Lower leg skin (tissue), 4 donors: ENCODE results near the gene PRR33. TPM values are rescaled to one million over a fixed set of nuclear protein-coding genes. Genes with fewer than 3 reads are reported as not detected.

Experiments
- DNase-seq, 2 donors: peaks; one replicate each; pipeline ENCODE4 v3.0.0-alpha.2; 2019; ENCODE audit warnings: low spot score in 2 of 2
- H3K4me3 ChIP-seq: fragments of 200-600 bp; sonication (generic); 2 replicates; pipeline ENCODE4 v1.5.1; 2017; ENCODE audit warnings: mild to moderate bottlenecking, low read depth; ENCODE audit not compliant: poor library complexity, severe bottlenecking
- POLR2A ChIP-seq, 2 donors: fragments of 450-650 bp; IDR thresholded peaks; one replicate each; pipeline ENCODE4 v1.6.1; 2016 to 2017; ENCODE audit warnings: antibody characterized with exemption in 2 of 2, mild to moderate bottlenecking in 1 of 2, moderate library complexity in 1 of 2
- WGBS, 2 donors: methylation state at CpG; one replicate each; pipeline ENCODE4 v1.1.5; 2018; 5-methylcytosine and 5-hydroxymethylcytosine counted together
- intact Hi-C: fragments of 100-400 bp; cut with DNase I; formaldehyde crosslinking; loops from one replicate; pipeline ENCODE4 v1.15.0; 2023; ENCODE audit warnings: low total_unique reads
- total RNA-seq, 4 donors: library from RNA; depleted of rRNA; stranded (reverse); fragments of >200 nt; gene quantifications; one replicate each; pipeline ENCODE4 v1.1.0, GENCODE V29; 2016
- TF ChIP-seq, protein P1 (sequence below), 3 donors: fragments of 450-650 bp; IDR thresholded peaks; one replicate each; pipeline ENCODE4 v1.5.1; 2016; ENCODE audit warnings: antibody characterized with exemption in 3 of 3, mild to moderate bottlenecking in 3 of 3, moderate library complexity in 2 of 3

Gene PRR33
- total RNA-seq, 4 donors from 2014 or later, result not detected

DNA sequence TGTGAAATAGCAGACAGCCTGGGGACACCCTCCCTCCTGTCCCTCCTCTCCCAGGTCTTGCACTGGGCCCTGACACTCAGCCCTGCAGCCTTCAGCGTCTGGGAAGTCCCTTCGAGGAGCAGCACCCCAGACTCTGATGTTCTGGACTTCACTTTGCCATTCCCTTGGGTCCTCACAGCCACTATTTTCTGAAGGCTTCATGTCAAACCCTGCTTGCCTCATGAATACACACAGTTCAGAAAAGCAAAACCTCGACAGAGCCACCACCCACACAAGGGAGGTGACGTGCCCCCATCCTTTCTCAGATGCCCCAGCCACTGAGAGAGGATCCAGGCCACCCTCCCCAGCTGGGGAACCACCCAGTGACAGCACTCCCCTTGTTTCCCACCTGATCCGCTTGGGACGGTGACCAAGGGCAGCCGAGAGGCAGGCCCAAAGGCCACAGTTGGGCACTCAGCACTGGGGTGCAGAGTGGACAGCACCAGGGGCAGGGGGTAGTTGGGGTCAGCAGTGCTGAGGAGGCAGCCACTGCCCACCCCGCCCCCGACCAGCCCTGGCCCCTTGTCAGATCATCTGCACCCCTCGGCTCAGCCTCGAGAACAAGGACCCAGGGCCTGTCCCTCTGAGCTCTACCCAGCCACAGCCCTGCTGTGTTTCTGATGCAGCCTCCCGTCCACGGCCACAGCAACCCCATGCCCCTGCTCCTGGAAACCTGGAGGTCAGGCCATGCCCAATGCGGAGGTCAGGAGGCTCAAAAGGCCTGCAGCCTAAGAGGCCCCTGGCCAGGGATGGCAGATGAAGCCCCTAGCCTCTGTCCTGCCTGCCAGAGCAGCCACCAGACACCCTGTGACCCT is 24.7 kb upstream of the PRR33 start:
- WGBS, 2 donors, result 58 to 65% methylated on average over 14 of the region's 14 CpGs
- no peak overlapping the region for H3K4me3 ChIP-seq
- DNase-seq, result no peak
- TF ChIP-seq, protein P1, sequence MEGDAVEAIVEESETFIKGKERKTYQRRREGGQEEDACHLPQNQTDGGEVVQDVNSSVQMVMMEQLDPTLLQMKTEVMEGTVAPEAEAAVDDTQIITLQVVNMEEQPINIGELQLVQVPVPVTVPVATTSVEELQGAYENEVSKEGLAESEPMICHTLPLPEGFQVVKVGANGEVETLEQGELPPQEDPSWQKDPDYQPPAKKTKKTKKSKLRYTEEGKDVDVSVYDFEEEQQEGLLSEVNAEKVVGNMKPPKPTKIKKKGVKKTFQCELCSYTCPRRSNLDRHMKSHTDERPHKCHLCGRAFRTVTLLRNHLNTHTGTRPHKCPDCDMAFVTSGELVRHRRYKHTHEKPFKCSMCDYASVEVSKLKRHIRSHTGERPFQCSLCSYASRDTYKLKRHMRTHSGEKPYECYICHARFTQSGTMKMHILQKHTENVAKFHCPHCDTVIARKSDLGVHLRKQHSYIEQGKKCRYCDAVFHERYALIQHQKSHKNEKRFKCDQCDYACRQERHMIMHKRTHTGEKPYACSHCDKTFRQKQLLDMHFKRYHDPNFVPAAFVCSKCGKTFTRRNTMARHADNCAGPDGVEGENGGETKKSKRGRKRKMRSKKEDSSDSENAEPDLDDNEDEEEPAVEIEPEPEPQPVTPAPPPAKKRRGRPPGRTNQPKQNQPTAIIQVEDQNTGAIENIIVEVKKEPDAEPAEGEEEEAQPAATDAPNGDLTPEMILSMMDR (IDR thresholded peaks at IDR 0.05), result no peak
- TF ChIP-seq POLR2A (IDR thresholded peaks at IDR 0.05), result no peak
- intact Hi-C loops, result loop anchor here (1.0 kb wide), 1 partner anchor 23 kb away; no protein-coding TSS in a partner anchor

DNA sequence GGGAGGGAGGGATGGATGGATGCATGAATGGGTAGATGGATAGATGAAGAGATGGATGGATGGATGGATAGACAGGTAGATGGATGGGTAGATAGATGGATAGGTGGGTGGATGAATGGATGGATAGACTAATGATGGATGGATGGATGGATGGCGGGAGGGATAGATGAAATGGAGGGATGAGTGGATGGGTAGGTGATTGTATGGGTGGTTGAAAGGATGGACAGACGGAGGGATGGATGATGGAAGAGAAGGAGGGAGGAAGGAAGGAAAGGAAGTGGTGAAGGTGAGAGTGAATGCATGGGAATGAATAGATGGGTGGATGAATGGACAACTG is 24.1 kb upstream of the PRR33 start:
- TF ChIP-seq, protein P1 (IDR thresholded peaks at IDR 0.05), result no peak
- no peak for TF ChIP-seq POLR2A (IDR thresholded peaks at IDR 0.05)
- DNase-seq, result no peak
- intact Hi-C loops, result loop anchor here (1.0 kb wide), 1 partner anchor 22 kb away; no protein-coding TSS in a partner anchor
- 88 to 98% methylated on average over 2 of the region's 2 CpGs for WGBS, 2 donors
- no peak overlapping the region for H3K4me3 ChIP-seq

DNA sequence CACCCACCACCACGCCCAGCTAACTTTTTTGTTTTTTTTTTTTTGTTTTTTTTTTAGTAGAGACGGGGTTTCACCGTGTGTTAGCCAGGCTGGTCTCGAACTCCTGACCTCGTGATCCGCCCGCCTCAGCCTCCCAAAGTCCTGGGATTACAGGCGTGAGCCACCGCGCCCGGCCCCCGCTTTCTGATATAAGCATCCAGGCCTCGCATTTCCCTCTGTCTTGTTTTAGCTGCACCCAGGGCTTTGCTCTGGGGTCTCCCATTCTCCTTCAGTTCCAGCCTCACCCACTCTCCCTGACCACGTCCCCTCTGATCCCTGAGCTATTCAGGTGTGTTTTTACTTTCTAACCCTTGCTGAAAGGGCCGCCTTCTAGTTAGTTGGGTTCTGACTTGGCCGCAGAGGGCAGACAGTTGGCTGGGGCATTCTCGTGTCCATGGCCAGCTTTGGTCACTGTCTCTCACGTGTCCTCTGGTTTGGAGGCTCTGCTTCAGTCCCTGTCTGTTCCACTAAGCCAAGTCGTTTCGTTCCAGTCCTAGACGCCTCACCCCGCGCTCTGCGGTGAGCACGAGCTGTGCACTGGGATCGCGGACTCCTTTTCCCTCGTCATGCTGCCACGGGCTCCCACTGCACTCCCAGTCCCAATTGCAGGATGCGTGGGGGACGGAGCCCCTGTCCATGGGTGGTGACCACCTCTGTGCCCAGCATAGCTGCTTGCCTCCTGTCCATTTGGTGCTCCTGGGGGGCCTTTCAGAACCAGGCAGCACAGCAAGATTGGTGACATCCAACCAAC is 21.8 kb upstream of the PRR33 start:
- no peak for TF ChIP-seq POLR2A (IDR thresholded peaks at IDR 0.05)
- TF ChIP-seq, protein P1 (IDR thresholded peaks at IDR 0.05), result no peak
- H3K4me3 ChIP-seq, result no peak overlapping the region
- 90 to 93% methylated on average over 30 to 31 of the region's 31 CpGs for WGBS, 2 donors
- intact Hi-C loops, result loop anchor here (1.0 kb wide), 1 partner anchor 26 kb away; no protein-coding TSS in a partner anchor
- DNase-seq, result no peak

DNA sequence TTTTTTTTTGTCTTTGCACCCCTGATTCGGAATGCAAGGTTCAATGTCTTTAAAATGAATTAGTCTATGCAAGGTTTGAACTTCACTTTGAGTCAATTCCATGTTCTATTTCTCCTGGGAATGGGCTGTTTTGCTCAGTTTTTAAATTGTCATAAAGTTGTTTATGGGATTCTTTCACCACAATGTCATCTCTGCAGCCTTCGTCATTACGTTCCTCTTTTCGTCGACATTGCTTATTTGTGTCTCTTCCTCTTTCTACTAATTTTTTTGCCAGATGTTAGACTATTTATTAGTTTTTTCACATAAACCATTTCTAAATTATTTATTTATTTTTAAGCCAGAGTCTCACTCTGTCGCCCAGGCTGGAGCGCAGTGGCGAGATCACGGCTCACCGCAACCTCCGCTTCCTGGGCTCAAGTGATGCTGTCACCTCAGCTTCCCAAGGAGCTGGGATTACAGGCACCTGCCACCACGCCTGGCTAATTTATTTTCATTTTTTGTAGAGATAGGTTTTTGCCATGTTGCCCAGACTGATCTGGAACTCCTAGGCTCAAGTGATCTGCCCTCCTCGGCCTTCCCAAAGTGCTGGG is 20.7 kb upstream of the PRR33 start:
- TF ChIP-seq, protein P1 (IDR thresholded peaks at IDR 0.05), result no peak
- TF ChIP-seq POLR2A (IDR thresholded peaks at IDR 0.05), result no peak
- H3K4me3 ChIP-seq, result no peak overlapping the region
- intact Hi-C loops, result no loop called here
- 80% methylated on average over 13 of the region's 13 CpGs for WGBS, 2 donors
- DNase-seq, result no peak

DNA sequence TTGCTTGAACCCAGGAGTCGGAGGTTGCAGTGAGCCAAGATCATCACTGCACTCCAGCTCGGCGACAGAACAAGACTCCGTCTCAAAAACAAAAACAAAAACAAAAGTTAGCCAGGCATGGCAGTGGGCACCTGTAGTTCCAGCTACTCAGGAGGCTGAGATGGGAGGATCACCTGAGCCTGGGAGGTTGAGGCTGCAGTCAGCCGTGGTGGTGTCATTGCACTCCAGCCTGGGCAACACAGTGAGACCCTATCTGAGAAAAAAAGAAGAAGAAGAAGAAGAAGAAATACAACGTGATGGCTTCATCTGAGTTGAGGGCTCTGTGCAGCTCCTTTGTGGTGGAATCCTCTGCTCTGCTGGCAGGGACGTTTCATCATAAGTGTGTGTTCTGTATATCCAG is 17.8 kb upstream of the PRR33 start:
- intact Hi-C loops, result no loop called here
- H3K4me3 ChIP-seq, result no peak overlapping the region
- TF ChIP-seq, protein P1 (IDR thresholded peaks at IDR 0.05), result no peak
- TF ChIP-seq POLR2A (IDR thresholded peaks at IDR 0.05), result no peak
- DNase-seq, result no peak
- 89 to 91% methylated on average over 7 of the region's 7 CpGs for WGBS, 2 donors
